OCI-LY3 (cell line): ENCODE data around the gene ARHGAP24.

Experiments used
- H2AFZ ChIP-seq: fragments of 200-600, 300-600 bp; shearing (Covaris generic); 2 replicates; pipeline ENCODE4 v1.6.0; 2014; ENCODE audit warnings: antibody characterized with exemption, low read depth, low read length
- H3K27ac ChIP-seq: fragments of 200-600, 300-600 bp; sonication (generic); 2 replicates; pipeline ENCODE4 v1.5.1; 2014; ENCODE audit warnings: mild to moderate bottlenecking, low read length, moderate library complexity, mixed read lengths
- H3K27me3 ChIP-seq: fragments of 200-600, 300-600 bp; sonication (generic); 2 replicates; pipeline ENCODE4 v1.6.1; 2014; ENCODE audit warnings: low read depth, low read length, mixed read lengths
- H3K36me3 ChIP-seq: fragments of 200-600, 300-600 bp; sonication (generic); replicated peaks from 2 replicates; pipeline ENCODE3; 2014; ENCODE audit warnings: low read depth, low read length, mixed read lengths
- H3K4me1 ChIP-seq: fragments of 300-600, 200-600 bp; sonication (generic); 2 replicates; pipeline ENCODE4 v1.6.1; 2014; ENCODE audit warnings: low read length, mixed read lengths
- H3K4me2 ChIP-seq: fragments of 200-600, 300-600 bp; sonication (generic); 2 replicates; pipeline ENCODE4 v1.6.1; 2014; ENCODE audit warnings: low read length, mixed read lengths
- H3K4me3 ChIP-seq: fragments of 300-600, 200-600 bp; sonication (generic); 2 replicates; pipeline ENCODE4 v1.5.1; 2014; ENCODE audit warnings: antibody characterized with exemption, mild to moderate bottlenecking, low read length, moderate library complexity
- H3K79me2 ChIP-seq: fragments of 300-600, 200-600 bp; shearing (Covaris generic); 2 replicates; pipeline ENCODE4 v1.6.1; 2014; ENCODE audit warnings: mild to moderate bottlenecking, low read length, mixed read lengths
- H3K9ac ChIP-seq: fragments of 300-600, 200-600 bp; shearing (Covaris generic); 2 replicates; pipeline ENCODE4 v1.6.0; 2014; ENCODE audit warnings: mild to moderate bottlenecking, low read length, moderate library complexity
- H3K9me3 ChIP-seq: fragments of 200-600, 300-600 bp; shearing (Covaris generic); 2 replicates; pipeline ENCODE4 v1.6.1; 2014; ENCODE audit warnings: low read length, mixed read lengths; ENCODE audit not compliant: insufficient read depth
- H4K20me1 ChIP-seq: fragments of 200-600, 300-600 bp; sonication (generic); 2 replicates; pipeline ENCODE4 v1.6.1; 2016; ENCODE audit warnings: low read length, mixed read lengths; ENCODE audit not compliant: insufficient read depth
- EZH2phosphoT487 ChIP-seq: fragments of 200-600 bp; shearing (Covaris generic); IDR thresholded peaks from 2 replicates; pipeline ENCODE4 v1.6.1; 2018; ENCODE audit warnings: antibody characterized with exemption, mixed run types, low read depth
- TF ChIP-seq, protein P1 (sequence below): fragments of 200-600, 300-600 bp; sonication (generic); IDR thresholded peaks from 2 replicates; pipeline ENCODE4 v1.5.1; 2014; ENCODE audit warnings: antibody characterized with exemption, low read length, low read depth

The ARHGAP24 gene

DNA sequence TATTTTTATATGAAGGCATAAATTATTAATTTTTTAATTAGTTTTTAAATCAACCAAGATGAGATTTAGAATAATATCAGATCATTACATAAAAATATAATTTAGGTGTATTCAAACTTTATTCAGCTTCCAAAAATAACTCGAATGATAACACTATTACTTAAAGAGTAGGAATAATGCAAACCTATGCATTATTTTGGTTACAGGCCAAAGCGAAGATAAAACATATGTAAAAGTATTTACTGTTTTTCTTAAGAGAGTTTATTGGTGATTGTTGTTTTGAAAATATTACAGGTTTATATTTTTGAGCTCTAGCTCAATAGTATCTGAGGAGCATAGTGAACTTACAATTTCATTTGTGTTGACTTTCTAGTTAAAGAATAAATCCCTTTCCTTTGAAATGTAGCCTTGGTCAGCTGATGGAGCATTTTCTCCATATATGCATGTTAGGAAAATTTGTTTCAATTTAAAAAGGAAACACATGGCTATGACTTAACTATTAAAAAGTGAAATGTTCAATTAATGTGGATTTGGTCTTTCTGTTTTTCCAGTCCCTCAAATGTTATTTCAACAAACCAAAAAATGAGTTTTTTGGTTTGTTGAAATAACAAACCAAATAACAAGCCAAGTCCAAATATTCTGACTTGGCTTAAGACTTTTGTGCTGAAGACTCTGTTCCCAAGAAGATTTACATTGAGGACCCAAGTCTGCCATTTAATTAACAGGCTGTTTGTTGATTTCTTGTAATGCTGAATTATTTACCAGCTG is 346.9 kb downstream of the ARHGAP24 start:
- Histone ChIP-seq H3K4me3 (no peak overlapping the region), H3K27me3 (no peaks in the 10 kb centered on the region), H3K4me2 (no peak overlapping the region), H3K36me3 (peaks cover 8% of the 10 kb centered on the region), H3K27ac (no peak overlapping the region), H3K79me2 (peaks cover 5% of the 10 kb centered on the region; the same call in 1 of the 2 replicates), H3K9me3 (no peaks in the 10 kb centered on the region), H3K9ac (no peak overlapping the region), H3K4me1 (peaks cover 17% of the 10 kb centered on the region), H2AFZ (no peak overlapping the region), H4K20me1 (peaks cover 17% of the 10 kb centered on the region)
- TF ChIP-seq, protein P1, sequence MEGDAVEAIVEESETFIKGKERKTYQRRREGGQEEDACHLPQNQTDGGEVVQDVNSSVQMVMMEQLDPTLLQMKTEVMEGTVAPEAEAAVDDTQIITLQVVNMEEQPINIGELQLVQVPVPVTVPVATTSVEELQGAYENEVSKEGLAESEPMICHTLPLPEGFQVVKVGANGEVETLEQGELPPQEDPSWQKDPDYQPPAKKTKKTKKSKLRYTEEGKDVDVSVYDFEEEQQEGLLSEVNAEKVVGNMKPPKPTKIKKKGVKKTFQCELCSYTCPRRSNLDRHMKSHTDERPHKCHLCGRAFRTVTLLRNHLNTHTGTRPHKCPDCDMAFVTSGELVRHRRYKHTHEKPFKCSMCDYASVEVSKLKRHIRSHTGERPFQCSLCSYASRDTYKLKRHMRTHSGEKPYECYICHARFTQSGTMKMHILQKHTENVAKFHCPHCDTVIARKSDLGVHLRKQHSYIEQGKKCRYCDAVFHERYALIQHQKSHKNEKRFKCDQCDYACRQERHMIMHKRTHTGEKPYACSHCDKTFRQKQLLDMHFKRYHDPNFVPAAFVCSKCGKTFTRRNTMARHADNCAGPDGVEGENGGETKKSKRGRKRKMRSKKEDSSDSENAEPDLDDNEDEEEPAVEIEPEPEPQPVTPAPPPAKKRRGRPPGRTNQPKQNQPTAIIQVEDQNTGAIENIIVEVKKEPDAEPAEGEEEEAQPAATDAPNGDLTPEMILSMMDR: no peak
- no peak for TF ChIP-seq EZH2phosphoT487

DNA sequence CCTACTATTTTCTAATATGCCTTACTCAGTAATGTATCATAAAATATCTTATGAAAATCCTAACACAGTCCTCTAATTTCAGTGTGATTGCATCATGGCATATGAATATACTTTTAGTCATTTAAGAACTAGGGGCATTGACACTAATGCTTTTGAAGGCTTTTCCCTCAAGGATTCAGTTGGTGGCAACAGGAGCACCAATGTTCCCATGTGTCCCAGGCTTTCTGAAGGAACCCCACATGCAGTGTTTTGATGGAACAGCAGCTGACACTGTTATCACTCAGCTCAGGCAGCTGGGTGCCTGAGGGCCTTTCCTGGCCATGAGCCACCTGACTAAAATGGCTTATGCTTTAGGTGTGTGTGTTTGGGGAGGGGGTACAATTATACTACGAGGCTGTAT is 348.3 kb downstream of the ARHGAP24 start:
- H3K4me2 ChIP-seq: no peak overlapping the region
- peaks cover 25% of the 10 kb centered on the region for H4K20me1 ChIP-seq

GRCh38 chr4:85824166-85824945 is 349.4 kb downstream of the ARHGAP24 start:
- peaks cover 6% of the 10 kb centered on the region for H3K36me3 ChIP-seq
- H3K9ac ChIP-seq: no peak overlapping the region
- H3K4me2 ChIP-seq: no peak overlapping the region
- H3K4me3 ChIP-seq: no peak overlapping the region
- H3K27me3 ChIP-seq: no peaks in the 10 kb centered on the region
- peaks cover 17% of the 10 kb centered on the region for H3K4me1 ChIP-seq
- H3K9me3 ChIP-seq: no peaks in the 10 kb centered on the region
- peaks cover 30% of the 10 kb centered on the region for H4K20me1 ChIP-seq
- no peak overlapping the region for H3K27ac ChIP-seq
- TF ChIP-seq, protein P1: no peak
- TF ChIP-seq EZH2phosphoT487: no peak
- no peak overlapping the region for H2AFZ ChIP-seq
- peaks cover 13% of the 10 kb centered on the region for H3K79me2 ChIP-seq

More for the DNA sequence above, 348.3 kb downstream of the ARHGAP24 start:
- Histone ChIP-seq H3K9ac (no peak overlapping the region), H3K4me1 (peaks cover 17% of the 10 kb centered on the region), H3K27ac (no peak overlapping the region), H3K27me3 (no peaks in the 10 kb centered on the region), H3K36me3 (peaks cover 8% of the 10 kb centered on the region), H3K79me2 (peaks cover 14% of the 10 kb centered on the region), H3K9me3 (no peaks in the 10 kb centered on the region), H2AFZ (no peak overlapping the region), H3K4me3 (no peak overlapping the region)
- TF ChIP-seq, protein P1: no peak
- TF ChIP-seq EZH2phosphoT487: no peak

DNA sequence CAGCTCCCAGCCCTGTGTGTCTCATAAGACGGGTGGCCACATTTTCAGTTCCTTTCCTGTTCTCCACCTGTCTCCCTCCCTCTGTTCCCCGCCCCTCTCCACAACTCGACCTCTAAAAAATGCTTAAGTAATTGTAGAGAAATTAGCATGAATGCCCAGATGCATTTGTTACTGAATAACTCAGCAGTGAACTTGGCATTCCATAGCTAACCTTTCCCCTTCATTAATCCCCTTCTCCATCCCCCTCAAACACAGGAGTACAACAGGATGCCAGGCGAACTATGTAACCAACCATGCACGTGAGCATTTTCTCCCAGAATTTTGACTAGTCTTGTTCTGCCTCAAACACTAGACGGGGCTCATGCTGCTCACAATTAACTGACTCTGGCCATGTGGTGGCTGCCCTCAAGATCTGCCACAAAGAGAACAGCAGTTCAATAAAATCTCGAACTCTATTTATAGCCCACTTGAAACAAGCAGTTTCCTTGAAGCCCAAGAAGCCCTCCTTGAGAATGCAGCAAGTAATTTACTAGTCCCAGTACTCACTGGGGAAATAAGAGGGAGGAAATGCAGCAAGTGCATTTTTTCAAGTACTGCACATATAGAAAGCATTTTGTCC is 351.2 kb downstream of the ARHGAP24 start:
- peak overlapping the region; percentile 11 for H3K4me2 ChIP-seq
- peaks cover 17% of the 10 kb centered on the region for H3K4me1 ChIP-seq
- no peak overlapping the region for H2AFZ ChIP-seq

More for the DNA sequence above, 351.2 kb downstream of the ARHGAP24 start:
- Histone ChIP-seq H4K20me1 (peaks cover 44% of the 10 kb centered on the region), H3K9me3 (no peaks in the 10 kb centered on the region), H3K36me3 (no peaks in the 10 kb centered on the region), H3K79me2 (peaks cover 13% of the 10 kb centered on the region), H3K27me3 (no peaks in the 10 kb centered on the region), H3K27ac (no peak overlapping the region), H3K4me3 (no peak overlapping the region), H3K9ac (no peak overlapping the region)
- TF ChIP-seq EZH2phosphoT487: no peak
- TF ChIP-seq, protein P1: no peak; the same call in 1 of the 2 replicates
